HEK293 (cell line): ENCODE data around the gene CLDN7.

Experiments used
- CTCF ChIA-PET: fragments of 350-600 bp; formaldehyde crosslinking; extraction: SDS; loops from one replicate; lab custom pipeline; 2021; ENCODE audit warnings: antibody characterized with exemption; lab: Yijun Ruan, JAX
- POLR2A ChIA-PET: fragments of 300-600 bp; formaldehyde crosslinking; extraction: SDS; loops from one replicate; lab custom pipeline; 2020; ENCODE audit warnings: antibody characterized with exemption, inconsistent platforms; lab: Yijun Ruan, JAX
- H3K27ac ChIP-seq: fragments of 200-500 bp; sonication (Bioruptor generic); 2 replicates; pipeline ENCODE4 v1.5.1; 2014; ENCODE audit warnings: low read depth, low read length, control low read depth, inconsistent platforms; ENCODE audit errors: extremely low read depth
- H3K36me3 ChIP-seq, 2 experiments: fragments of 200-500 bp in 1 of 2; sonication (Bioruptor generic) in 1 of 2; 1 replicate in 1 of 2; 2 replicates in 1 of 2; pipeline ENCODE4 v1.5.1; 2014 to 2017; ENCODE audit warnings: inconsistent platforms in 2 of 2, low read length in 2 of 2; ENCODE audit not compliant: control insufficient read depth in 2 of 2, insufficient read depth in 1 of 2
- H3K4me1 ChIP-seq: fragments of 200-500 bp; sonication (Bioruptor generic); 2 replicates; pipeline ENCODE4 v1.5.1; 2014; ENCODE audit warnings: mild to moderate bottlenecking, low read length, inconsistent platforms; ENCODE audit not compliant: control insufficient read depth, insufficient read depth
- H3K4me3 ChIP-seq: 2 replicates; pipeline ENCODE4 v1.5.1; 2011; ENCODE audit warnings: low read depth, mild to moderate bottlenecking, control low read depth, low read length, moderate library complexity
- H3K9me3 ChIP-seq: fragments of 200-500 bp; sonication (Bioruptor generic); 2 replicates; pipeline ENCODE4 v1.5.1; 2014; ENCODE audit warnings: low read depth, low read length, inconsistent platforms; ENCODE audit not compliant: control insufficient read depth, insufficient read depth
- AEBP2 ChIP-seq: fragments of 450-650 bp; formaldehyde crosslinking; IDR thresholded peaks from 2 replicates; pipeline ENCODE4 v1.5.1; 2016; ENCODE audit warnings: missing biosample characterization, missing genetic modification characterization, borderline replicate concordance
- BCL11B ChIP-seq: fragments of 450-650 bp; formaldehyde crosslinking; IDR thresholded peaks from 2 replicates; pipeline ENCODE4 v1.5.1; 2016; ENCODE audit warnings: low read depth, missing biosample characterization, missing genetic modification characterization
- KLF16 ChIP-seq: fragments of 450-650 bp; formaldehyde crosslinking; IDR thresholded peaks from 2 replicates; pipeline ENCODE4 v1.5.1; 2017; ENCODE audit warnings: missing biosample characterization, missing genetic modification characterization
- SCRT2 ChIP-seq: fragments of 450-650 bp; formaldehyde crosslinking; IDR thresholded peaks from 2 replicates; pipeline ENCODE4 v1.5.1; 2016; ENCODE audit warnings: missing biosample characterization, missing genetic modification characterization
- ZBTB1 ChIP-seq: fragments of 450-650 bp; formaldehyde crosslinking; IDR thresholded peaks from 2 replicates; pipeline ENCODE4 v1.5.1; 2016; ENCODE audit warnings: missing biosample characterization, missing genetic modification characterization
- ZFP3 ChIP-seq: fragments of 450-650 bp; formaldehyde crosslinking; IDR thresholded peaks from 2 replicates; pipeline ENCODE4 v1.5.1; 2016; ENCODE audit warnings: low read depth, missing biosample characterization, missing genetic modification characterization
- ZNF114 ChIP-seq: fragments of 450-650 bp; formaldehyde crosslinking; IDR thresholded peaks from 2 replicates; pipeline ENCODE4 v1.5.0; 2017; ENCODE audit warnings: missing biosample characterization, missing genetic modification characterization
- ZNF140 ChIP-seq: fragments of 450-650 bp; formaldehyde crosslinking; IDR thresholded peaks from 2 replicates; pipeline ENCODE4 v1.5.1; 2016; ENCODE audit warnings: missing biosample characterization, missing genetic modification characterization
- ZNF350 ChIP-seq: fragments of 450-650 bp; formaldehyde crosslinking; IDR thresholded peaks from 2 replicates; pipeline ENCODE4 v1.5.0; 2017; ENCODE audit warnings: missing biosample characterization, mild to moderate bottlenecking, missing genetic modification characterization
- ZNF354C ChIP-seq: fragments of 450-650 bp; formaldehyde crosslinking; IDR thresholded peaks from 2 replicates; pipeline ENCODE4 v1.5.1; 2016; ENCODE audit warnings: missing biosample characterization, missing genetic modification characterization, low read depth, borderline replicate concordance
- ZNF513 ChIP-seq: fragments of 450-650 bp; IDR thresholded peaks from 2 replicates; pipeline ENCODE4 v1.5.1; 2018; ENCODE audit warnings: missing biosample characterization, missing genetic modification characterization
- ZNF514 ChIP-seq: fragments of 450-650 bp; formaldehyde crosslinking; IDR thresholded peaks from 2 replicates; pipeline ENCODE4 v1.5.1; 2016; ENCODE audit warnings: missing biosample characterization, missing genetic modification characterization
- ZNF521 ChIP-seq: fragments of 450-650 bp; formaldehyde crosslinking; IDR thresholded peaks from 2 replicates; pipeline ENCODE4 v1.5.1; 2017; ENCODE audit warnings: missing biosample characterization, mild to moderate bottlenecking, missing genetic modification characterization
- ZNF623 ChIP-seq: fragments of 450-650 bp; formaldehyde crosslinking; IDR thresholded peaks from 2 replicates; pipeline ENCODE4 v1.5.1; 2016; ENCODE audit warnings: missing biosample characterization, missing genetic modification characterization
- ZNF639 ChIP-seq: fragments of 450-650 bp; formaldehyde crosslinking; IDR thresholded peaks from 2 replicates; pipeline ENCODE4 v1.5.1; 2016; ENCODE audit warnings: missing biosample characterization, missing genetic modification characterization
- ZNF704 ChIP-seq: fragments of 450-650 bp; formaldehyde crosslinking; IDR thresholded peaks from 2 replicates; pipeline ENCODE4 v1.5.1; 2016; ENCODE audit warnings: missing biosample characterization, missing genetic modification characterization
- ZSCAN18 ChIP-seq: fragments of 450-650 bp; formaldehyde crosslinking; IDR thresholded peaks from 2 replicates; pipeline ENCODE4 v1.5.1; 2016; ENCODE audit warnings: missing biosample characterization, missing genetic modification characterization
- ZXDB ChIP-seq: fragments of 450-650 bp; formaldehyde crosslinking; IDR thresholded peaks from 2 replicates; pipeline ENCODE4 v1.5.1; 2016; ENCODE audit warnings: missing biosample characterization, missing genetic modification characterization

The CLDN7 gene

GRCh38 chr17:7289256-7290032, 27.2 kb upstream of the CLDN7 start:
- Histone ChIP-seq H3K27ac (no peak overlapping the region), H3K36me3 (no peaks in the 10 kb centered on the region), H3K4me3 (no peak overlapping the region), H3K9me3 (no peaks in the 10 kb centered on the region), H3K4me1 (no peaks in the 10 kb centered on the region; the same call in 1 of the 2 replicates)
- TF ChIP-seq SCRT2 (tag by site-specific recombination) = no peak
- 0 out of 2 replicates have a peak, but pooled peaks have one; percentile 14 for TF ChIP-seq ZNF623
- ChIA-PET CTCF (interaction anchor here (0.6 to 1.1 kb wide), 2 partner anchors 9 to 759 kb away, joined by 3 read pairs; no protein-coding TSS in a partner anchor), POLR2A (no interaction called here)

- H3K36me3 ChIP-seq = no peaks in the 10 kb centered on the region
- H3K4me3 ChIP-seq = no peak overlapping the region
- no peak overlapping the region for H3K27ac ChIP-seq
- H3K9me3 ChIP-seq = no peaks in the 10 kb centered on the region
- TF ChIP-seq ZNF140 (tag by site-specific recombination) (no peak), ZNF514 (tag by site-specific recombination) (no peak), KLF16 (tag by site-specific recombination) (no peak), ZNF114 (no peak), ZNF521 (tag by site-specific recombination) (no peak), ZNF704 (tag by site-specific recombination) (no peak), BCL11B (tag by site-specific recombination) (no peak), ZNF639 (tag by site-specific recombination) (no peak), ZSCAN18 (no peak), ZNF350 (no peak), ZBTB1 (no peak), AEBP2 (no peak), ZNF623 (no peak)
- CTCF ChIA-PET = interaction anchor here (0.6 to 9.0 kb wide), 6 partner anchors 13 to 331 kb away, joined by 3 to 160 read pairs (median 3); no protein-coding TSS in a partner anchor
- H3K4me1 ChIP-seq = peaks cover 9% of the 10 kb centered on the region
- POLR2A ChIA-PET = interaction anchor here (0.8 kb wide), 1 partner anchor 71 kb away, joined by 5 read pairs; no protein-coding TSS in a partner anchor
Measured at GRCh38 chr17:7285679-7286078, 23.4 kb upstream of the CLDN7 start.

- CTCF ChIA-PET = interaction anchor here (1.2 to 9.0 kb wide), 3 partner anchors 14 to 239 kb away, joined by 3 to 160 read pairs (median 6); no protein-coding TSS in a partner anchor
- TF ChIP-seq ZFP3 (tag by site-specific recombination) (no peak), ZXDB (tag by site-specific recombination) (no peak), ZNF354C (tag by site-specific recombination) (no peak), ZNF513 (tag by site-specific recombination) (no peak)
- TF ChIP-seq, all 188 proteins: peak for 0
- POLR2A ChIA-PET = no interaction called here
Measured at GRCh38 chr17:7284911-7285310, 22.6 kb upstream of the CLDN7 start.

More at GRCh38 chr17:7284911-7285310, 22.6 kb upstream of the CLDN7 start:
- Histone ChIP-seq H3K4me3 (no peak overlapping the region), H3K9me3 (no peaks in the 10 kb centered on the region), H3K36me3 (no peaks in the 10 kb centered on the region), H3K27ac (no peak overlapping the region), H3K4me1 (peaks cover 9% of the 10 kb centered on the region)
